ENCODE results near the gene CYP26A1.

CYP26A1 gene

GRCh38 chr10:93073539-93074146 is at the start of gene CYP26A1:
Gene CYP26A1 (plus strand): TSS chr10:93073893. CDS start chr10:93073935, 42 bp downstream.
- TF ChIP-seq CTCF (conservative IDR thresholded peaks at IDR 0.05; ENCODE audit: control insufficient read depth, insufficient read depth, low read depth, low read length), result no peak
- DNase-seq (ENCODE audit: low read depth), result no peak
- no peak within 1 kb of the TSS for H3K4me3 ChIP-seq (ENCODE audit: control insufficient read depth, low read depth, low read length)

- no peak for TF ChIP-seq CTCF (conservative IDR thresholded peaks at IDR 0.05; ENCODE audit: control insufficient read depth, insufficient read depth, low read depth, low read length)
Observed at GRCh38 chr10:93026072-93026471, 47.6 kb upstream of the CYP26A1 start.

DNA sequence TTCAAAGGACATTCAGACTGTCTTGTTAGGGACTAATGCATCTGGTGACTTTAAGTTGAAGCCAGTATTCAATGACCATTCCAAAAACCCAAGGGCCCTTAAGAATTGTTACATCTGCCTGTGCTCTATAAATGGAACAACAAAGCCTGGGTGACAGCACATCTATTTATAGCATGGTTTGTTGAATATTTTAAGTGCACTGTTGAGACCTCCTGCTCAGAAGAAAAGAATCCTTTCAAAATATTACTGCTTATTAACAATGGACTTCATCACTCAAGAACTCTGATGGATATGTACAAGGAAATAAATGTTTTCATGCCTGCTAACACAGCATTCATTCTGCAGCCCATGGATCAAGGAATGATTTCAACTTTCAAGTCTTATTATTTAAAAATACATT is 46.2 kb upstream of the CYP26A1 start:
- no peak overlapping the region for H3K4me3 ChIP-seq (ENCODE audit: control insufficient read depth, low read depth, low read length)
- no peak for DNase-seq (ENCODE audit: low read depth)
- no peak for TF ChIP-seq CTCF (conservative IDR thresholded peaks at IDR 0.05; ENCODE audit: control insufficient read depth, insufficient read depth, low read depth, low read length)

More at GRCh38 chr10:93026072-93026471, 47.6 kb upstream of the CYP26A1 start:
- DNase-seq (ENCODE audit: low read depth), result no peak
- H3K4me3 ChIP-seq (ENCODE audit: control insufficient read depth, low read depth, low read length), result no peak overlapping the region

GRCh38 chr10:93028883-93029282 is 44.8 kb upstream of the CYP26A1 start:
- TF ChIP-seq CTCF (conservative IDR thresholded peaks at IDR 0.05; ENCODE audit: control insufficient read depth, insufficient read depth, low read depth, low read length), result no peak
- DNase-seq (ENCODE audit: low read depth), result peak; percentile 68
- no peak overlapping the region for H3K4me3 ChIP-seq (ENCODE audit: control insufficient read depth, low read depth, low read length)

- peak; percentile 69 for DNase-seq (ENCODE audit: low read depth)
- TF ChIP-seq CTCF (conservative IDR thresholded peaks at IDR 0.05; ENCODE audit: control insufficient read depth, insufficient read depth, low read depth, low read length), result no peak
- H3K4me3 ChIP-seq (ENCODE audit: control insufficient read depth, low read depth, low read length), result no peak overlapping the region
Observed at GRCh38 chr10:93030409-93030808, 43.3 kb upstream of the CYP26A1 start.

DNA sequence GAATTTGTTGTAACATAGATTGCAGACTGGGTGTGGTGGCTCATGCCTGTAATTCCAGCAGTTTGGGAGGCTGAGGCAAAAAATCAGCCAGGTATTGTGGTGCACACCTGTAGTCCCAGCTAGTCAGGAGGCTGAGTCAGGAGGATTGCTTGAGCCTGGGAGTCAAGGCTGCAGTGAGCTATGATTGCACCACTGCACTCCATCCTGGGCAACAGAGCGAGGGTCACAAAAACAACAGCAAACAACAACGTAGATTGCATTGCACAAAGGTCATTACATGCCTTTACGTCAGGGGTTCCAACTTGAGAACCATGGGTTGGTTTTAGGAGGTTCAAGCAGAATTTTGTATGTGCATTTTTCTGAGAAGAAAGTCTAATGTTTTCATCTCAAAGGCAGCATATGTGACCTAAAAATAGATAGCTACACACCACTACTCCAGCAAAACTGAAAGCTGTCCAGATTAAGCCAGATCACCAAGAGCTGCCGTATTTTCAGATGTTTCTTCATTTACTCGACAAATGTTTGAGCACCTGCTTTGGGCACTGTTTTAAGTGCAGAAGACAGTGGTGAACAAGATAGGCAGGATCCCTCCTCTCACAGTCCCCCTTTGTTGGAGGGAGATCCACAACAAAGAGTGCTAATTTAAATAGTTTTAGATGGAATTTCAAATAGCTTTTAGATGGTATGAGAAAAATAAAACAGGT is 41.4 kb upstream of the CYP26A1 start:
- no peak for DNase-seq (ENCODE audit: low read depth)
- H3K4me3 ChIP-seq (ENCODE audit: control insufficient read depth, low read depth, low read length), result no peak overlapping the region
- no peak for TF ChIP-seq CTCF (conservative IDR thresholded peaks at IDR 0.05; ENCODE audit: control insufficient read depth, insufficient read depth, low read depth, low read length)

Data from fibroblast of mammary gland (primary cell).